GM18511 (cell line): ENCODE results near the gene SPACA6.
"Not testable (repeated sequence)": the region's sequence is repeated elsewhere in the genome, so short reads cannot be mapped to it uniquely, and the experiment has no call there.

Experiments used
- ATAC-seq: cut with Tn5 transposase; IDR thresholded peaks from one replicate; pipeline ENCODE4 v1.9.1; 2021; ENCODE audit warnings: mild to moderate bottlenecking, moderate library complexity; ENCODE audit not compliant: unreplicated experiment

SPACA6 gene

GRCh38 chr19:51693260-51693659 is at the start of gene SPACA6:
TSS of gene SPACA6 (plus strand) at chr19:51693330. CDS start at chr19:51693527, 197 bp downstream.
- ATAC-seq, result no peak

GRCh38 chr19:51644636-51645271 is 48.4 kb upstream of the SPACA6 start:
- no peak for ATAC-seq

- not testable (repeated sequence) for ATAC-seq
These were observed 46.4 kb upstream of the SPACA6 start, which contains the start of gene SIGLEC14 for GRCh38 chr19:51646730-51647129. TSS of gene SIGLEC14 (minus strand) at chr19:51646825. CDS start at chr19:51646759, 66 bp downstream.

- ATAC-seq, result no peak
These were observed 45.8 kb upstream of the SPACA6 start for GRCh38 chr19:51647318-51647717.

GRCh38 chr19:51651216-51651846 is 41.8 kb upstream of the SPACA6 start:
- ATAC-seq, result peak; percentile 75

GRCh38 chr19:51652266-51652665 is 40.9 kb upstream of the SPACA6 start:
- no peak for ATAC-seq

GRCh38 chr19:51653162-51653561 is 40.0 kb upstream of the SPACA6 start:
- no peak for ATAC-seq

- no peak for ATAC-seq
These were observed 38.3 kb upstream of the SPACA6 start for GRCh38 chr19:51654783-51655182.

GRCh38 chr19:51660975-51661600 is 32.0 kb upstream of the SPACA6 start:
- ATAC-seq, result no peak

- no peak for ATAC-seq
These were observed 29.5 kb upstream of the SPACA6 start for GRCh38 chr19:51663650-51664049.

- ATAC-seq, result no peak
These were observed 29.0 kb upstream of the SPACA6 start for GRCh38 chr19:51664131-51664530.

GRCh38 chr19:51664997-51665396 is 28.1 kb upstream of the SPACA6 start:
- ATAC-seq, result no peak

- no peak for ATAC-seq
These were observed 24.9 kb upstream of the SPACA6 start for GRCh38 chr19:51668216-51668615.

- not testable (repeated sequence) for ATAC-seq
These were observed 17.1 kb upstream of the SPACA6 start for GRCh38 chr19:51675911-51676565.

- ATAC-seq, result no peak
These were observed 16.5 kb upstream of the SPACA6 start for GRCh38 chr19:51676566-51677083.

GRCh38 chr19:51680474-51680873 is 12.7 kb upstream of the SPACA6 start:
- ATAC-seq, result no peak

GRCh38 chr19:51681286-51681941 is 11.7 kb upstream of the SPACA6 start:
- no peak for ATAC-seq

GRCh38 chr19:51686171-51686570 is 7.0 kb upstream of the SPACA6 start:
- ATAC-seq, result no peak

- no peak for ATAC-seq
These were observed 5.1 kb upstream of the SPACA6 start for GRCh38 chr19:51687791-51688670.
